ENCODE data around the gene HOXC11.
A peak's percentile ranks its signal among the peaks of the same experiment; 100 is the strongest.

The HOXC11 gene

GRCh38 chr12:53987787-53988230, 14.9 kb downstream of the HOXC11 start:
- no peak for DNase-seq

GRCh38 chr12:53988541-53989226, 15.8 kb downstream of the HOXC11 start:
- no peak for DNase-seq

- DNase-seq = no peak
Measured at GRCh38 chr12:53989227-53990113, 16.5 kb downstream of the HOXC11 start.

GRCh38 chr12:53990311-53991076, 17.6 kb downstream of the HOXC11 start:
- DNase-seq = no peak

- no peak for DNase-seq
Measured at GRCh38 chr12:53991077-53991460, 18.1 kb downstream of the HOXC11 start.

- DNase-seq = no peak
Measured at GRCh38 chr12:53992377-53992889, 19.5 kb downstream of the HOXC11 start.

- DNase-seq = no peak
Measured at GRCh38 chr12:53993162-53994008, 20.5 kb downstream of the HOXC11 start.

- no peak for DNase-seq
Measured at GRCh38 chr12:53994009-53994263, 21.0 kb downstream of the HOXC11 start.

GRCh38 chr12:53994264-53995001, 21.5 kb downstream of the HOXC11 start:
- no peak for DNase-seq

- DNase-seq = peak; percentile 50 to 54
Measured at GRCh38 chr12:53995002-53995377, 22.1 kb downstream of the HOXC11 start.

- no peak for DNase-seq
Measured at GRCh38 chr12:53995378-53996239, 22.7 kb downstream of the HOXC11 start.

- DNase-seq = no peak
Measured at GRCh38 chr12:53996240-53997203, 23.6 kb downstream of the HOXC11 start.

- no peak for DNase-seq
Measured at GRCh38 chr12:53997204-53998109, 24.5 kb downstream of the HOXC11 start.

- no peak for DNase-seq
Measured at GRCh38 chr12:53998110-53998899, 25.4 kb downstream of the HOXC11 start.

- DNase-seq = no peak
Measured at GRCh38 chr12:53998900-53999236, 25.9 kb downstream of the HOXC11 start.

- DNase-seq = no peak
Measured at GRCh38 chr12:53999559-54000115, 26.7 kb downstream of the HOXC11 start.
